GM21825 (cell line): ENCODE data around the gene CHST15.
"Not testable (repeated sequence)": the region's sequence is repeated elsewhere in the genome, so short reads cannot be mapped to it uniquely, and the experiment has no call there.

Experiments used
- ATAC-seq: cut with Tn5 transposase; IDR thresholded peaks from one replicate; pipeline ENCODE4 v1.9.1; 2021; ENCODE audit warnings: mild to moderate bottlenecking, moderate library complexity; ENCODE audit not compliant: unreplicated experiment

CHST15 gene

DNA sequence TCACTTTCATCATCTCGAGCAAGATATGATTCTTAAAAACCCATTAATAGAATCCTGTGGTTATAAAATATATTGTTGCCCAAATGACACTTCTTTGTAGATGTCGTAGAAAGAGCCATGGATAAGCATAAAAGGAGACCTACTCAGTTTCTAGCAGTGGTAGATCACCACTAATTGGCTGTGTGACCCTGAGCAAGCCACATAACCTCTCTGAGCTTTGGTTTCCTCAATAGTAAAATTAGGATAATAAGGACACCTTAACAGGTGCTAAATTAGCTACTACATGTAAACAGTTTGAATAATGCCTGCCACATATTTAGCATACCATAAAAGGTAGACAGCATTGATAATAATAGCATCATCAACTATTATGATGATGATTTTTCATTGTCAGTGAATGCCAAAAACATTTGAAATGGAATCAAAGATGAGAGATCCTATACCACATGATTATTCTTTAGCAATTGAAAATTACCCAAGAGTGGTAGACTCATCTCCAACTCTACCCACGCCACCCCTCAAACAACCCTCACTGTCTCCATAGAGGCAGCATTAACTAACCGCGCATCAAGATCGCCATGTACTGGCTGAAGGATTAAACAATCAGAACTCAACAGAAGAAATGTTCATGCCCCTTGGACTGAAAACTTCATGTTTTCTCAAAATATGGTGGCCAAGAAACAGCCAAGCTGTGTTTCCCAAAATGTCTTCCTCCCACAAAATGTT is 45.8 kb downstream of the CHST15 start:
- no peak for ATAC-seq

DNA sequence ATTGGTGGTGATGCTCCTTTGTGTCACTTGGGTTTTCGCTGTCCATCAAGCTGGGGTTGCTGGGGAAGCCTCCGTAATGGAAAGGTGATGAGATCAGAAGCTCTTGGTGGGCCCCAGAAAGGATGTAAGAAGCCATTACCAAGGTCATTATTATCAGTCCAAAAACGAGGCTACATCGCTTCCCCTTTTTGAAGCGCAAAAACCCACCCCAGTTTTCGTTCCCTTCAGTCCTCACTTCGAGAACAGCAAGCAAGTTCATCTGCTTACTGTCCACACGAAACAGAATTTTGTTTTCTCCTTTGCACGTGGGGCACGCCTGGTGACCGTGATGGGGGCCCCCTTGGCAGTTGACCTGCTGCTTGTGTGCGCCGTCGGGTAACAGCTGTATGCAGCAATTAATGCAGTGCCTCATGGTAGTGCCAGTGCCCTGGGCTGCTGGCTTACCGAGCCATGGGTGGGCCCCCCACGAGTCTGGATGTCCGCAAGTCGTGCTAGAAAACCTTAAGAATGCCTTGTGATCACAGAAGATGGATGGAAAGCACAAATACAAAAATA is 47.5 kb downstream of the CHST15 start:
- ATAC-seq, result no peak

DNA sequence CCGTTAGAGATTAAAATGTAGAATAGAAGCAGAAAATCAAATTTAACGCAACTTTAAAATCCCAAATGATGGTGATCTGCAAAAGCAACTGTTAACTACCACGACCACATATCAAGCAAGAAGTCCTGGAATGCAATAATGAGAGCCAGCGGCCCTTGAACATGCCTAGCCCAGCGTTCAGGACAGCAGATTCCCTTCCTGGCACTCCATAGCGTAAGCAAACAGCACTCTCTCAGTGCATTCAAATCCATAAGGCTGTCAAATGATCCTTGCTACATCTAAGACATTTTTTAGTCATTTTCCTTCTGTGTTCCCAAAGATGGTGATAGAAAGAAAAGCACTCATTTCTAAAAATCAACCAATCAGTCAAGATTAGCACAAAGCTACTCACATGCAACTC is 48.1 kb downstream of the CHST15 start:
- ATAC-seq, result no peak

DNA sequence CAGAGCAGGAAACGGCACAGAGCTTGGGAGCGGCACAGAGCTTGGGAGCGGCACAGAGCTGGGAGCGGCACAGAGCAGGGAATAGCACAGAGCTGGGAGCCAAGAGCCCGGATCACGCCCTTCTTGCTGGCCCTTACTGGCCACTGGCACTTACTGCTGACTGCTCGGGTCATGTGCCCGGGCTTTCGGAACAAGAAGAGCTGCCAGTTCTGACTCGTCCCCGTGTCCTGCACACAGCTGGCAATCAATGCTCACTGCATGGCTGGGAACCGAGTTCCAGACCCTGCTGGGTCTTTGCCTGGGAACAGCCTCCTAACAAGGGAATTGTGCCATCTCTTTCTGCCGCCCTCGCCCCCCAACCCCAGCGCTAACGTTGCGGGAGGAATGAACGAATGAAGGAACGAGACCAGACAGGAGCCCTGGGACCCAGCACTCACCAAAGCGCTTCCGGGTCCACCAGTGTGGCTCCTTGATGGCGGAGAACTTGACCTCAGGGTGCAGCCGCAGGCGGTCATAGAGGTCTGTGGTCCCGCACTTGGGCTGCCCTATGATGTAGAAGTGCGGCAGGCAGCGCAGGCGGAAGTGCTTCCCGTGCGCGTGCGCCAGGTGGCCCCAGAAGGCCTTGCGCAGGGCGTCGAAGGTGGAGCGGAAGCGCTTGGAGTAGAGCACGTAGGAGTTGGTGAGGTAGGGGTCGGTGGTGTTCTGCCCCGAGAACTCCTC is 49.1 kb downstream of the CHST15 start:
- ATAC-seq, result no peak

DNA sequence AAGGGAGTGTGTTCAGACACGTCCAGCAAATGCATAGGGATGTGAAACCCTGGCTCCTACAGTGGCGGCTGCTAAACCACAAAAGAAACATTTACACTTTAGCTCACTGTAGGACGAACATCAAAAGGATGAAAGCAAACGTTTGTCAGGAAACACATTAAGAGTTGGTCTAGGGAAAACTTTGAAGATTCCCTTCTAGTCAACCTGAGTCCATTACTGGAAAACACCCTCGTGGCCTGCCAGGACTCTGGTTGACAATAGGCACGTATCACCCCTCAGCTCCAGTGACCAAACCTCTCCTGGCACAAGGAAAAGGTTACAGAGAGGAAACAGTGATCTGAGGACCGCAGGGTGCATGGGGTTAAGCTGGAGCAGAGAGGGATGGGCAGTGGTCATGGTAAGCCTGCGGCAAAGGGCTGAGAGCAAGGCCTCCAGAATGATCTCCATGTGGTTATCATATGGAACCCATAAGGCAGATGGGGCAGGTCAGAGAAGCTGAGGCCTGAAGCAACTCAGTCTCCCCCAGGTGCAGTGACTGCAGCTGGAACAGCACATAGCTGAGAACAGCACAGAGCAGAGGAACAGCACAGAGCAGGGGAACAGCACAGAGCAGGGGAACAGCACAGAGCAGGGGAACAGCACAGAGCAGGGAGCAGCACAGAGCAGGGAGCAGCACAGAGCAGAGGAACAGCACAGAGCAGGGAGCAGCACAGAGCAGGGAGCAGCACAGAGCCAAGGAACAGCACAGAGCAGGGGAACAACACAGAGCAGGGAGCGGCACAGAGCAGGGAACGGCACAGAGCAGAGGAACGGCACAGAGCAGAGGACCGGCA is 49.9 kb downstream of the CHST15 start:
- peak; percentile 91 for ATAC-seq

DNA sequence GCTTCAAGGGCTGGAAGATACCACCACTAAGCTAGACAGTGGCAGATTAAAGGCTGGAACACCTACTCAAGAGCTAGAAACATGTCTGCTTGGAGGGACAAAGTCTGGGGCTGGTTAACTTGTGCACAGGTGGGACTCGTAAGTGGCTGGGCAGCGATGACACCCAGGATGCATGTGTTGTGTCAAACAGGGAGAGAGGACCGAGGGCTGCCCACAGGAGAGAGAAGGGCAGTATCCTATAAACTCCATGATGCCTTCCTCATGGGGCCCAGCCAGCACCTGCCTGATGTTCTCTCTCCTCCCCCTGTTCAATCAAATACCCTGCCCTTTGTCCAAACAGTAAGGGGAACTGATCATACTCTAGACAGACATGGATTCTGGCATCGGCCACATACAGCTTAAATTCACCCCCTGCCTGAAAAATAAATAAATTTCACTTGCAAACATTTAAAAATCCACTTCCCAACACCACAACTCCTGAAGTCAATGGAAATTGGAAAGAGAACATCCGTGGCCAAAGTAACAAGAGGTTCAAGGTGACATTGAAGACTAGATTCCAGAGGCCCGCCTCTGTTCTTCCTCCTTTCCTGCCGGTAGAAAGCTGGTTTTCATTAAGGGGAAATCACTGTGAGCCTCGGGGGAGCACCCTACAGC is 50.6 kb downstream of the CHST15 start:
- no peak for ATAC-seq

DNA sequence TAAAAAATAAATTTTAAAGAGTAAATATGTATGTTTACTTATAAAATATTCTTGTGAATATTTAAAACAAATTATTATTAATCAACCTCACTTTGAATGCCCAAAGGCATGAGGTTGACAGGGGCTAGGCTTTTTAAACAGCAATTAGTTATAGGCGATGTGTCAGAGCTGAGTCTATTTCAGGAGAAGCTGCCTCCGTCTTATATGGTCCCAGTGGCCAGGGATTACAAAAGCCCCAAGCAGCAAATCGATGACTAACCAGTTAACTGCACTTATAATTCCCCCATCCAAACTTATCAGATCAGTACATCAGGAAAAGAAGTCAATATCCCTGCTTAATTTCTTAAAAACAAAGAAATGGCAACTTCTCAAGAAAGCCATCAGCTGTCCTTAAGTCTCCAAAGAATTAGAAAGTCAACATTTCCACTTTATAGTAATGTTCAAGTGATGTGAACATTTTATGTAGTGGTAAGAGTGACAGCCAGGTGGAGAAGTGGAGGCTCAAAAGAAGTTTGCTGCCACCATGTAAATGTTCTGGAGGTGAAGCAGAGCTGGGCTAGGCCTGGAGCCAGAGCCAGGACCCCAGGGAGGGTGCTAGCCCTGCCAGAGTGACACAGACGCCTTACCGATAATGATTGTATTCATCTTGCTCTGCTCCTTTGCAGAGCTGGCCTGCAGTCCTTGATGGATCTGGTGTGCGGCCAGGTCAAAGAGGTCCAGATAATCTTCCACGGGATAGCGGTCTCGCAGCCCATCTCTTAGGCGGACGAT is 51.5 kb downstream of the CHST15 start:
- ATAC-seq, result no peak

DNA sequence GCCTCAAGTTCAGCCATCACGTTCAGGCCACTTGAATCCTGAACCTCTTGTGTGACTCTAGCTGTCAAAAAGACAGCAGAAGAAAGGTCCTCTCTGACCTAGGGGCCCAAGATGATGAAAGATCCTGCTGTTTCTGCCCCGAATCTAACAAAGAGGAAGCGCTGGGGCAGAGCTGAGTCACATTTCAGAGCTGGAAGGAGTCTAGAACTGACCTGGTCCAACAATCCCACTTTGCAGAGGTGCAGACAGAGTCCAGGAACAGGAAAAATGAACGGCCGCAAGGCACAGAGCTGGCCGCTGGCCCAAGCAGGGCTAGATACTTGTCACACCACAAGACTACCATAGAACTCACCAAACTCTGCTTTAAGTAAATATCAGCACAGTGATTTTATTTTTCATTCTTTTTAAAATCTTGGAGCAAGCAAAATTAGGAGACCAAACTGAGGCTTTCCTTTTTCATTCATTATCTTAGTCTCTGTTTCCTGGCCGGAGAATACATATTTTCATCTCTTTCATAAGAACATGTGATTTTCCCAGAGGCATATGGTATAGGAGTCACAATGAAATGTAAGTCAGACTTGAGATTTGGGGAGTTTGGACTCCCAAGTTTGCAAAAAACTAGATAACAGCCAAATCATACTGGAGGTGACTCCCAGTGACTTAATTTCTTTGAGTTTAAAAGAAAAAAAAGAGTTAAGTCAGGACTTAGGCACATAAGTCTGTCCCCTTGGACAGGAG is 52.8 kb downstream of the CHST15 start:
- no peak for ATAC-seq

DNA sequence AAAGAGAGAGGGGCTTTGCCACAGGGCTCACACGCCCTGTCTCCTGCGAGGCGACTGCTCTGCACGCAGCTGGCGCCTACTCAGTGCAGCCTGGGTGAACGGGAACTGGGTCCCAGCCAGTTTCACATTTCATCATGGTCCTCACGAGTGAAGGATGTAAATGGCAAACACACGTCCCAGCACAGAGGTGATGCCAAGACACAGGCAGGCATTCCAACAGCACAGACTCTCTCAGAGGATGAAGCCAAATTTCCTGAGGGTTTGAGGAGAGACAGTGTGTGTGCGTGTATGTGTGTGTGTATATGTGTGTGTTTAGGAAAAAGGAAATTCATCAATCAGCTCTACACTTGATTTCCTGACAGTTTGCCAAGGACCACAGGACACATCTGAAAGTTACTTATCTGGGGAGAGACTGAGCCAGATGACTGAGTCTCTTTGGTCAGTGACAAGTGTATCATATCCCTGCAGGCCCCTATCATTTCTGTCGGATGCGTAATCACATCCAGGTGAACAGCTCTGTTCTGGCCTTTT is 53.9 kb downstream of the CHST15 start:
- ATAC-seq, result no peak

DNA sequence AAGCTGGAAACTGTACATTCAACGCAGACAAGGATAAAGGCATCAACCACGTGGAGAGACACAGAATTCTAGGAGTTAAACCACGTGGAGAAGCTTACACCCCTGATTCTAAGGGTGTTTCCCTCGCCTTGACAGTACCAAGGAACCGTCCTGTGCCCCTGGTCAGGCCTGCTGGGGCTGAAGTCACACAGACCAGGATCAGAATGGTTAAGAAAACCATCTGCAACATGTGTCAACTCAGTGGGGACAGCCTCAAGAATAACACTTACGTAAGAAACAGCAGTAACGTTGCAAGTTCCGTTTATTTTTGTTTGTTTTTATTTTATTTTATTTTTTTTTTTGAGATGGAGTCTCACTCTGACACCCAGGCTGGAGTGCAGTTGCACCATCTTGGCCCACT is 55.6 kb downstream of the CHST15 start:
- no peak for ATAC-seq

DNA sequence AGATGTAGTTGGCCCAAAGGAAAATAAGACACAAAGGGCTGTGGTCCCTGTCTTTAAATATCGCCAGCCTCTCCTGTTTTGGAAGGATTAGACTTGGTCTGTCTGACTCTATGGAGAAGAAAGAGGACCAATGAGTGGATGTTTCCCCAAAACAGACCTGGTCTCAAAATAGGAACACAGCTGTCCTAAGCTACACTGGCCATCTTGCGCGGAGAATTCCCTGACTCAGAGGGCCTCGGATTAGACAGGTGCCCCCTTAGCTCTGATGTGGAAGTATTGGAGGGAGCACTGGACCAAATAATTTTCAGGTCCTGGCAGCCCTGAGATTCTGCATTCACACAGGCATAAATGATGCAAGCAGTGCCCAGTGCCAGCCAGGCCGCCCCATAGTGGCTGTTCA is 56.1 kb downstream of the CHST15 start:
- ATAC-seq, result no peak

DNA sequence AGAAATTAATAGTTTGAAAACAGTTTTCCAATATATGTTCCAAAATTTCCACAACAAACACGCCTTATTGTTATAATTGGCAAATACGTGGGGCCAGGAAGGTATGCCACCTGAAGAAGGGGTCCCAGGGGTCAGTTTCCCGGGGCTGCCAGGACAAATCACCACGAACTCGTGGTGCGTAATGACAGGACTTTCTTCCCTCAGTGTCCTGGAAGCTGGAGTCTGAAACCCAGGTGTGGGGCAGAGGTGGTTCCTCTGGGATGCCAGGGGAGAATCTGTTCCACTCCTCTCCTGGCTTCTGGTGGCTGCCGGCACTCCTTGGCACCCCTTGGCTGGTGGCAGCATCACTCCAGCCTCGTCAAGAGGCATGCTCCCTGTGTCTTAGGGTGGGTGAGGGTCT is 56.7 kb downstream of the CHST15 start:
- ATAC-seq, result no peak

DNA sequence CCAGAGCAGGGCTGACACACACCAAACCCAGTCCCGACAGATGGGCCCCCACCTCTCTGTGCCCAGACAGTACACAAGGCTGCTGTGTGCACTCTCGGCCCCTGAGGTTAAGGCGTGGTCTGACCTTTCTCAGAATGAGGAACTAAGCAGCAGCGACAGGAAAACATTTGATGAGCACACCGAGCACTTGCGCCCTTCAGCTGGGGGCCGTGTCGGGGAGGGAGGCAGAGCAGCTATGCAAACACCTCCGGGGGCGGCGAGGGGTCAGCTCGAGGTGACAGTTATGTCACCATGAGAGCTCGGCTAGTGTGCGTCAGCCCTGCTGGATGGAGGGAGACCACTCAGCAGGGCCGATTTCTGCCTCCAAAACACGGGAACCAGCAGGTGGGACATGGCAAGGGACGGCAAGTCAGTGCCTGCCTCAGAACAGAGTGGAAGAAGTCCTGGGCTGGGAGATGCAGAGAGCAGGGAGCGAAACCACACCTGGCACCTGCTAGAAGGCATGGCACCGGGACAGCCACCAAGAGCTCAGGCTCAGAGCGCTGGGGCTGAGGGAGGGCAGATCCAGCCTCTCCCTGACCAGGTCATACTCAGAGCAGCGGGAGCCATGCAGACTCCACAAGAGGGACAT is 57.4 kb downstream of the CHST15 start:
- peak; percentile 97 for ATAC-seq

DNA sequence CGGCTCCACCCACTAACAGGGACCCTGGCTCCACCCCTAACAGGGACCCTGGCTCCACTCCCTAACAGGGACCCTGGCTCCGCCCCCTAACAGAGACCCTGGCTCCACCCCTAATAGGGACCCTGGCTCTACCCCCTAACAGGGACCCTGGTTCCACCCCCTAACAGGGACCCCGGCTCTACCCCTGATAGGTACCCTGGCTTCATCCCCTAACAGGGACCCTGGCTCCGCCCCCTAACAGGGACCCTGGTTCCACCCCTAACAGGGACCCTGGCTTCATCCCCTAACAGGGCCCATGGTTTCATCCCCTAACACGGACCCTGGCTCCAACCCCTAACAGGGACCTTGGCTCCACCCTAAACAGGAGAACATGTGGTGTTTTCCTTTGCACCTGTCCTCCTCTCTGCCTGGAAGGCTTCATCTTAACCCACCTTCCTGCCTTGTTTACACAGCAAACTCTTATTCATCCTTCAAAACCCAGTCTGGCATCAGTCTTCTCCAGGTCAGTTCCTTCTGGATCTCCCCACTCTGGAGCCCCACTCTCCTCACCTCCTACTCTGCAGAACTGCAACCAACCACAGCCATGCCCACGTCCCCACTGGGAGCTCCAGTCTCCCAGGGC is 58.0 kb downstream of the CHST15 start:
- ATAC-seq, result no peak

DNA sequence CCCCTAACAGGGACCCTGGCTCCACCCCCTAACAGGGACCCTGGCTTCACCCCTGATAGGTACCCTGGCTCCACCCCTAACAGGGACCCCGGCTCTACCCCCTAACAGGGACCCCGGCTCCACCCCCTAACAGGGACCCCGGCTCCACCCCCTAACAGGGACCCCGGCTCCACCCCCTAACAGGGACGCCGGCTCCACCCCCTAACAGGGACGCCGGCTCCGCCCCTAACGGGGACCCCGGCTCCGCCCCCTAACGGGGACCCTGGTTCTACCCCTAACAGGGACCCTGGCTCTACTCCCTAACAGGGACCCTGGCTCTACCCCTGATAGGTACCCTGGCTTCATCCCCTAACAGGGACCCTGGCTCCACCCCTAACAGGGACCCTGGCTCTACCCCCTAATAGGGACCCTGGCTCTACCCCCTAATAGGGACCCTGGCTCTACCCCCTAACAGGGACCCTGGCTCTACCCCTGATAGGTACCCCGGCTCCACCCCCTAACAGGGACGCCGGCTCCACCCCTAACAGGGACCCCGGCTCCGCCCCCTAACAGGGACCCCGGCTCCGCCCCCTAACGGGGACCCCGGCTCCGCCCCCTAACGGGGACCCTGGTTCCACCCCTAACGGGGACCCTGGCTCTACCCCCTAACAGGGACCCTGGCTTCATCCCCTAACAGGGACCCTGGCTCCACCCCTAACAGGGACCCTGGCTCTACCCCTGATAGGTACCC is 58.7 kb downstream of the CHST15 start:
- not testable (repeated sequence) for ATAC-seq

DNA sequence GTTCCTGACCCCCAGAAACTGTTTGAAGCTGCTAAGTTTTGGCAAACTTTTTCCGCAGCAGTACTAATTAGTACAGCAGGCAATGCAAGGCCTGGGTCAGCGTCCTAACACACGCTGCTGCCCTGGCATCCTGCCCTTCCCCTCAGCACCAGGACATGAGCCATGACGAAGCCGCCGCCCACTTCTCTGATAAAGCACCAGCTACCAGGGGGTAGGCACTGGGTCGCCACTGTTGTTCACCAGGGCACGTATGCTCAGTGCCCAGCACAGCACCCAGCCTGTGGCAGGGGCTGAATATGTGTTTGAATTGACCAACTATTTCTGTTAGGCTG is 59.5 kb downstream of the CHST15 start:
- no peak for ATAC-seq

DNA sequence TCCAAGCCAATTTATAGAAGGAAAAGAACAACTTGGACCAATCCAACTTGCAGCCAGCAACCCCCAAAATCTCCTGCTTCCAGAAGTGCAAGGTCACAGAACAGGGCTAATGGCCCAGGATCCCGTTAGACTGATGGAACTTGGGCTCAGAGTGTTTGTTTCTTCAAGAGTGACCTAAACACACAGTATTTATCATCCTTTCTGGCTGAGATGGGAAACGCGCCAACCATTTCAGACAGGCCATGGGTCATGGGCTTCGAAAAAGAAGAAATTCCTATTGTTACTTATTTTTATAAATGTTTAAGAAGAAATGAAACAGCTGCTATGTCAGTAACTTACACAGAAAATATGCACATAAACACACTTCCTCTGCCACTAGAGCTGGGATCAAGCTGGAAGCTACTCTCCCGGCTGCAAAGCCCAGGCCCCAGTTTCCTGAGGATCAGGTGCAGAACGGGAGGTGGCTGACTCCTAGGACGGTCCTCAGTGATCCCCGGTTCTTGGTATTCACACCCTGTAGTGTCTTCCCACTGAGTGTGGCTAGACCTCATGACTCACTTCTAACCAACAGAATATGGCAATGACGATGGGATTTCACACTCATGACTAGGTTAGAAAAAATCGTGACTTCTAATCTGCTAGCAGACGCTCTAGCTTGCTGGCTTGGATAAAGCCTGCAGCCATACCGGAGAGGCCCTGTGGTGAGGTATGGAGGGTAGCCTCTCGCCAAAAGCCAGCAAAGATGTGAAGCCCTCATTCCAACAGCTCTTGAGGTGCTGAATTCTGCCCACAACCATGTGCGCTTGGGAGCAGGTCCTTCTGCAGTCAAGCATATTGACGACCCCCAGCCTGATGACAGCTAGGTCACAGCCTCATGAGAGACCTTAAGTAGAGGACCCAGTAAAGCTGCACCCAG is 60.2 kb downstream of the CHST15 start:
- no peak for ATAC-seq
